ENCODE measurements around the gene SLC39A11. TPM values are rescaled to one million over a fixed set of nuclear protein-coding genes. Genes with fewer than 3 reads are reported as not detected.

SLC39A11 gene
- total RNA-seq, 1 donor from 2014 or later = 13.0 TPM

GRCh38 chr17:72822358-72823023 is 270.0 kb downstream of the SLC39A11 start:
- H3K9me3 ChIP-seq (ENCODE audit: control insufficient read depth in 3 of 3, low read length in 3 of 3) = peaks cover 0 to 4% (median 0%) of the 10 kb centered on the region in 3 donors
- H3K27me3 ChIP-seq (ENCODE audit: control insufficient read depth in 3 of 3, insufficient read depth in 3 of 3, low read length in 3 of 3) = no peaks in the 10 kb centered on the region
- H3K9ac ChIP-seq (ENCODE audit: low read depth in 1 of 3, low read length in 3 of 3) = no peak overlapping the region
- H3K27ac ChIP-seq (ENCODE audit: low read depth, low read length) = no peak overlapping the region
- no peak overlapping the region for H3K4me3 ChIP-seq (ENCODE audit: low read length in 3 of 3)
- H3K4me1 ChIP-seq (ENCODE audit: control insufficient read depth in 3 of 3, insufficient read depth in 3 of 3, low read length in 3 of 3) = no peaks in the 10 kb centered on the region
- peaks cover 0 to 2% (median 2%) of the 10 kb centered on the region in 3 donors for H3K36me3 ChIP-seq (ENCODE audit: control insufficient read depth in 3 of 3, insufficient read depth in 3 of 3, low read length in 3 of 3)

- no peak overlapping the region for H3K9ac ChIP-seq (ENCODE audit: low read depth in 1 of 3, low read length in 3 of 3)
- H3K4me3 ChIP-seq (ENCODE audit: low read length in 3 of 3) = no peak overlapping the region
- H3K36me3 ChIP-seq (ENCODE audit: control insufficient read depth in 3 of 3, insufficient read depth in 3 of 3, low read length in 3 of 3) = peaks cover 0 to 4% (median 0%) of the 10 kb centered on the region in 3 donors
- no peak overlapping the region for H3K27ac ChIP-seq (ENCODE audit: low read depth, low read length)
- H3K4me1 ChIP-seq (ENCODE audit: control insufficient read depth in 3 of 3, insufficient read depth in 3 of 3, low read length in 3 of 3) = no peaks in the 10 kb centered on the region
- no peaks in the 10 kb centered on the region for H3K27me3 ChIP-seq (ENCODE audit: control insufficient read depth in 3 of 3, insufficient read depth in 3 of 3, low read length in 3 of 3)
- no peaks in the 10 kb centered on the region for H3K9me3 ChIP-seq (ENCODE audit: control insufficient read depth in 3 of 3, low read length in 3 of 3)
These were observed 276.1 kb downstream of the SLC39A11 start for GRCh38 chr17:72816406-72816805.

GRCh38 chr17:72813481-72813880 is 279.0 kb downstream of the SLC39A11 start:
- Histone ChIP-seq H3K9ac (ENCODE audit: low read depth in 1 of 3, low read length in 3 of 3) (no peak overlapping the region), H3K27ac (ENCODE audit: low read depth, low read length) (no peak overlapping the region), H3K4me3 (ENCODE audit: low read length in 3 of 3) (no peak overlapping the region), H3K9me3 (ENCODE audit: control insufficient read depth in 3 of 3, low read length in 3 of 3) (no peaks in the 10 kb centered on the region), H3K27me3 (ENCODE audit: control insufficient read depth in 3 of 3, insufficient read depth in 3 of 3, low read length in 3 of 3) (no peaks in the 10 kb centered on the region), H3K36me3 (ENCODE audit: control insufficient read depth in 3 of 3, insufficient read depth in 3 of 3, low read length in 3 of 3) (peaks cover 0 to 4% (median 0%) of the 10 kb centered on the region in 3 donors), H3K4me1 (ENCODE audit: control insufficient read depth in 3 of 3, insufficient read depth in 3 of 3, low read length in 3 of 3) (no peaks in the 10 kb centered on the region)

- no peak overlapping the region for H3K9ac ChIP-seq (ENCODE audit: low read depth in 1 of 3, low read length in 3 of 3)
- H3K27me3 ChIP-seq (ENCODE audit: control insufficient read depth in 3 of 3, insufficient read depth in 3 of 3, low read length in 3 of 3) = no peaks in the 10 kb centered on the region
- H3K4me1 ChIP-seq (ENCODE audit: control insufficient read depth in 3 of 3, insufficient read depth in 3 of 3, low read length in 3 of 3) = no peaks in the 10 kb centered on the region
- peaks cover 0 to 4% (median 0%) of the 10 kb centered on the region in 3 donors for H3K36me3 ChIP-seq (ENCODE audit: control insufficient read depth in 3 of 3, insufficient read depth in 3 of 3, low read length in 3 of 3)
- H3K4me3 ChIP-seq (ENCODE audit: low read length in 3 of 3) = no peak overlapping the region
- no peak overlapping the region for H3K27ac ChIP-seq (ENCODE audit: low read depth, low read length)
- no peaks in the 10 kb centered on the region for H3K9me3 ChIP-seq (ENCODE audit: control insufficient read depth in 3 of 3, low read length in 3 of 3)
These were observed 279.7 kb downstream of the SLC39A11 start for GRCh38 chr17:72812823-72813222.

GRCh38 chr17:72811976-72812687 is 280.4 kb downstream of the SLC39A11 start:
- Histone ChIP-seq H3K36me3 (ENCODE audit: control insufficient read depth in 3 of 3, insufficient read depth in 3 of 3, low read length in 3 of 3) (peaks cover 0 to 4% (median 0%) of the 10 kb centered on the region in 3 donors), H3K4me3 (ENCODE audit: low read length in 3 of 3) (no peak overlapping the region), H3K4me1 (ENCODE audit: control insufficient read depth in 3 of 3, insufficient read depth in 3 of 3, low read length in 3 of 3) (no peaks in the 10 kb centered on the region), H3K27me3 (ENCODE audit: control insufficient read depth in 3 of 3, insufficient read depth in 3 of 3, low read length in 3 of 3) (no peaks in the 10 kb centered on the region), H3K27ac (ENCODE audit: low read depth, low read length) (no peak overlapping the region), H3K9ac (ENCODE audit: low read depth in 1 of 3, low read length in 3 of 3) (no peak overlapping the region), H3K9me3 (ENCODE audit: control insufficient read depth in 3 of 3, low read length in 3 of 3) (no peaks in the 10 kb centered on the region)

- Histone ChIP-seq H3K27ac (ENCODE audit: low read depth, low read length) (no peak overlapping the region), H3K9me3 (ENCODE audit: control insufficient read depth in 3 of 3, low read length in 3 of 3) (no peaks in the 10 kb centered on the region), H3K4me3 (ENCODE audit: low read length in 3 of 3) (no peak overlapping the region), H3K27me3 (ENCODE audit: control insufficient read depth in 3 of 3, insufficient read depth in 3 of 3, low read length in 3 of 3) (no peaks in the 10 kb centered on the region), H3K36me3 (ENCODE audit: control insufficient read depth in 3 of 3, insufficient read depth in 3 of 3, low read length in 3 of 3) (peaks cover 0 to 4% (median 0%) of the 10 kb centered on the region in 3 donors), H3K9ac (ENCODE audit: low read depth in 1 of 3, low read length in 3 of 3) (no peak overlapping the region), H3K4me1 (ENCODE audit: control insufficient read depth in 3 of 3, insufficient read depth in 3 of 3, low read length in 3 of 3) (no peaks in the 10 kb centered on the region)
These were observed 281.4 kb downstream of the SLC39A11 start for GRCh38 chr17:72810991-72811508.

GRCh38 chr17:72806011-72806410 is 286.5 kb downstream of the SLC39A11 start:
- H3K4me3 ChIP-seq (ENCODE audit: low read length in 3 of 3) = no peak overlapping the region
- peaks cover 0 to under 1% (median 0%) of the 10 kb centered on the region in 3 donors for H3K9me3 ChIP-seq (ENCODE audit: control insufficient read depth in 3 of 3, low read length in 3 of 3)
- H3K27ac ChIP-seq (ENCODE audit: low read depth, low read length) = no peak overlapping the region
- no peak overlapping the region for H3K9ac ChIP-seq (ENCODE audit: low read depth in 1 of 3, low read length in 3 of 3)
- H3K4me1 ChIP-seq (ENCODE audit: control insufficient read depth in 3 of 3, insufficient read depth in 3 of 3, low read length in 3 of 3) = no peaks in the 10 kb centered on the region
- no peaks in the 10 kb centered on the region for H3K27me3 ChIP-seq (ENCODE audit: control insufficient read depth in 3 of 3, insufficient read depth in 3 of 3, low read length in 3 of 3)
- peaks cover 0 to 3% (median 0%) of the 10 kb centered on the region in 3 donors for H3K36me3 ChIP-seq (ENCODE audit: control insufficient read depth in 3 of 3, insufficient read depth in 3 of 3, low read length in 3 of 3)

- no peak overlapping the region for H3K4me3 ChIP-seq (ENCODE audit: low read length in 3 of 3)
- H3K36me3 ChIP-seq (ENCODE audit: control insufficient read depth in 3 of 3, insufficient read depth in 3 of 3, low read length in 3 of 3) = peaks cover 0 to 3% (median 0%) of the 10 kb centered on the region in 3 donors
- H3K9ac ChIP-seq (ENCODE audit: low read depth in 1 of 3, low read length in 3 of 3) = no peak overlapping the region
- H3K4me1 ChIP-seq (ENCODE audit: control insufficient read depth in 3 of 3, insufficient read depth in 3 of 3, low read length in 3 of 3) = no peaks in the 10 kb centered on the region
- H3K9me3 ChIP-seq (ENCODE audit: control insufficient read depth in 3 of 3, low read length in 3 of 3) = peaks cover 0 to 2% (median 0%) of the 10 kb centered on the region in 3 donors
- no peaks in the 10 kb centered on the region for H3K27me3 ChIP-seq (ENCODE audit: control insufficient read depth in 3 of 3, insufficient read depth in 3 of 3, low read length in 3 of 3)
- no peak overlapping the region for H3K27ac ChIP-seq (ENCODE audit: low read depth, low read length)
These were observed 287.4 kb downstream of the SLC39A11 start for GRCh38 chr17:72804949-72805707.

GRCh38 chr17:72802726-72803125 is 289.8 kb downstream of the SLC39A11 start:
- Histone ChIP-seq H3K9me3 (ENCODE audit: control insufficient read depth in 3 of 3, low read length in 3 of 3) (peaks cover 0 to 5% (median 0%) of the 10 kb centered on the region in 3 donors), H3K27ac (ENCODE audit: low read depth, low read length) (no peak overlapping the region), H3K36me3 (ENCODE audit: control insufficient read depth in 3 of 3, insufficient read depth in 3 of 3, low read length in 3 of 3) (peaks cover 0 to 3% (median 0%) of the 10 kb centered on the region in 3 donors), H3K4me3 (ENCODE audit: low read length in 3 of 3) (no peak overlapping the region), H3K27me3 (ENCODE audit: control insufficient read depth in 3 of 3, insufficient read depth in 3 of 3, low read length in 3 of 3) (no peaks in the 10 kb centered on the region), H3K9ac (ENCODE audit: low read depth in 1 of 3, low read length in 3 of 3) (no peak overlapping the region), H3K4me1 (ENCODE audit: control insufficient read depth in 3 of 3, insufficient read depth in 3 of 3, low read length in 3 of 3) (no peaks in the 10 kb centered on the region)
